Measurements from ENCODE around the gene UCK2. TPM values are rescaled to one million over a fixed set of nuclear protein-coding genes. Genes with fewer than 3 reads are reported as not detected.

Gene UCK2
- total RNA-seq, 4 donors from 2014 or later = 20.9 to 30.4 (median 29.2) TPM

DNA sequence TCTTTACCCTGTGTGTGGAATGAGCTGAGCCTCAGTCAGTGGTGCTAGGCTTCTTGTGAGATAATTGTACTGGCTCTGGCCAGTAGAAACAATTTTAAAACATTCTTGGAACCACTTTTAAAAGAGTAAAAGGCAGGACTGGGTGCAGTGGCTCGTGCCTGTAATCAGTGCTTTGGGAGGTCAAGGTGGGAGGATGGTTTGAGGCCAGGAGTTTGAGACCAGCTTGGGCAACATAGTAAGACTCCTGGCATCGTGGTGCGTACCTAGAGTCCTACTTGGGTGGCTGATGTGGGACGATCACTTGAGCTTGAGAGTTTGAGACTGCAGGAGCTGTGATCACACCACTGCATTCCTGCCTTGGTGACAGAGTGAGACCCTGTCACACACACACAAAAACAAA lies 89.8 kb downstream of the UCK2 start:
- H3K36me3 ChIP-seq = no peaks in the 10 kb centered on the region
- H3K27me3 ChIP-seq = no peaks in the 10 kb centered on the region
- H3K4me3 ChIP-seq = no peak overlapping the region
- no peak for ATAC-seq
- no peak overlapping the region for H3K27ac ChIP-seq
- 79 to 87% methylated on average over 3 to 4 of the region's 4 CpGs for WGBS, 2 donors (ENCODE audit: low coverage in 1 of 2)
- TF ChIP-seq POLR2A (IDR thresholded peaks at IDR 0.05) (no peak), EP300 (IDR thresholded peaks at IDR 0.05) (no peak), POLR2AphosphoS5 (IDR thresholded peaks at IDR 0.05) (no peak)
- TF ChIP-seq, protein P1, sequence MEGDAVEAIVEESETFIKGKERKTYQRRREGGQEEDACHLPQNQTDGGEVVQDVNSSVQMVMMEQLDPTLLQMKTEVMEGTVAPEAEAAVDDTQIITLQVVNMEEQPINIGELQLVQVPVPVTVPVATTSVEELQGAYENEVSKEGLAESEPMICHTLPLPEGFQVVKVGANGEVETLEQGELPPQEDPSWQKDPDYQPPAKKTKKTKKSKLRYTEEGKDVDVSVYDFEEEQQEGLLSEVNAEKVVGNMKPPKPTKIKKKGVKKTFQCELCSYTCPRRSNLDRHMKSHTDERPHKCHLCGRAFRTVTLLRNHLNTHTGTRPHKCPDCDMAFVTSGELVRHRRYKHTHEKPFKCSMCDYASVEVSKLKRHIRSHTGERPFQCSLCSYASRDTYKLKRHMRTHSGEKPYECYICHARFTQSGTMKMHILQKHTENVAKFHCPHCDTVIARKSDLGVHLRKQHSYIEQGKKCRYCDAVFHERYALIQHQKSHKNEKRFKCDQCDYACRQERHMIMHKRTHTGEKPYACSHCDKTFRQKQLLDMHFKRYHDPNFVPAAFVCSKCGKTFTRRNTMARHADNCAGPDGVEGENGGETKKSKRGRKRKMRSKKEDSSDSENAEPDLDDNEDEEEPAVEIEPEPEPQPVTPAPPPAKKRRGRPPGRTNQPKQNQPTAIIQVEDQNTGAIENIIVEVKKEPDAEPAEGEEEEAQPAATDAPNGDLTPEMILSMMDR (IDR thresholded peaks at IDR 0.05) = no peak
- no peaks in the 10 kb centered on the region for H3K9me3 ChIP-seq
- H3K4me1 ChIP-seq = peaks cover 0 to 7% (median 0%) of the 10 kb centered on the region in 3 donors

DNA sequence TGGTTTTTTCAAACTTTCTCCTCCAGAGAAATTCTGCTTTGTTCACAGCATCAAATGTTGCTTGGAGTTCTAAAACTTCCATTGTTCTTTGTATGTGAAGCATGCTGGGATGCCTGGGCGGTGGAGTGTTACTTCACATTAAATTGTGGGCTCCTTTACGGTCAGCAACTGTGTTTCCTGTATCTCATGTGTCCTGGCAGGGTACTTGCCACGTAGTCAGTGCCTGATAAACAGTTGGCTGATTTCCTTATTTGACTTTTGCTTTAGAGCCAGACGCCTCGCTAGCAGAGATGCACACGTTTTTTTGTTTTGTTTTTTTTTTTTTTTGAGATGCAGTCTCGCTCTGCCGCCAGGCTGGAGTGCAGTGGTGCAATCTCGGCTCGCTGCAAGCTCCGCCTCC lies 96.7 kb downstream of the UCK2 start:
- Histone ChIP-seq H3K4me1 (no peaks in the 10 kb centered on the region), H3K9me3 (no peaks in the 10 kb centered on the region), H3K27me3 (peaks cover 13% of the 10 kb centered on the region), H3K27ac (no peak overlapping the region), H3K4me3 (no peak overlapping the region), H3K36me3 (no peaks in the 10 kb centered on the region)
- no peak for TF ChIP-seq EP300 (IDR thresholded peaks at IDR 0.05)
- TF ChIP-seq POLR2AphosphoS5 (IDR thresholded peaks at IDR 0.05) = no peak
- TF ChIP-seq, protein P1 (IDR thresholded peaks at IDR 0.05) = no peak
- TF ChIP-seq POLR2A (IDR thresholded peaks at IDR 0.05) = no peak
- no peak for ATAC-seq
- WGBS, 2 donors (ENCODE audit: low coverage in 1 of 2) = 53 to 63% methylated on average over 6 to 8 of the region's 11 CpGs

DNA sequence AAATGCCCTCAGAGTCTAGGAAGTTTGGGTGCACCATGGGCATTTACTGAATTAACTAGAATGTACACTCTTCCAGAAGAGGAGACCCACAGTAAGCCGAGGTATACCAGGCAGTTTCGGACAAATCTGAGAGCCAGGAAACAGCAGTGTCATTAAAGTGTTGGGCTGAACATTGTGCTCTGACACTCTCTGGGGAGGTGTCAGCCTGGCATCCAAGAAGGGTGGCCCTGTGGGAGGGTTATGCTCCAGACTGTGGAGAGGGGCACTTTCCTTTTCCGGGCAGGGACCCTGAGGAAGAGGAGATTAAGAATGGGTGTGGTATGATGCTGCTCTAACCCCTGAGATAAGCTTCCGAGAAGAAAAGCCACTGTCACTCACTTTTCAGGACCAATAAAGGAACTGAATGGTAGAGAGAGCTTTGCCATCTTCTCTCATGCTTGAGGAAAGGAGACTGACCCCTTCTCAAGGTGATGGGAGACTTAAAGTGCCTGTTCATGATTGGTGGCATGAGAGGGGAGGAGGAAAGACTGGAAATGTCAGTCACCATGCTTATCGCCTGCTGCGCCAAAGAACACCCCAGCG lies 98.2 kb downstream of the UCK2 start:
- H3K27ac ChIP-seq = no peak overlapping the region
- H3K4me3 ChIP-seq = no peak overlapping the region
- no peaks in the 10 kb centered on the region for H3K9me3 ChIP-seq
- H3K27me3 ChIP-seq = peaks cover 21% of the 10 kb centered on the region
- ATAC-seq = no peak
- H3K36me3 ChIP-seq = no peaks in the 10 kb centered on the region
- WGBS, 2 donors (ENCODE audit: low coverage in 1 of 2) = 58 to 100% methylated on average over 1 to 7 of the region's 7 CpGs
- TF ChIP-seq, protein P1 (IDR thresholded peaks at IDR 0.05) = no peak
- TF ChIP-seq POLR2AphosphoS5 (IDR thresholded peaks at IDR 0.05) = no peak
- no peaks in the 10 kb centered on the region for H3K4me1 ChIP-seq

DNA sequence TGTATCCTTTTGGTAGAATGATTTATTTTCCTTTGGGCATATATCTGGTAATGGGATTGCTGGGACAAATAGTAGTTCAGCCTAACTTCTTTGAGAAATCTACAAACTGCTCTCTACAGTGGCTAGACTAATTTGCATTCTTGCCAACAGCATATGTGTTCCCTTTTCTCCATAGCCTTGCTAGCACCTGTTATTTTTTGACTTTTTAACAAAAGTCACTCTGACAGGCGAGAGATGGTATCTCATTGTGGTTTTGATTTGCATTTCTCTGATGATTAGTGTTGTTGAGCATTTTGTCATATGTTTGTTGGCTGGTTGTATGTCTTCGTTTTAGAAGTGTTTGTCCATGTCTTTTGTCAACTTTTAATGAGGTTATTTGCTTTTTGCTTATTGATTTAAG lies 99.8 kb downstream of the UCK2 start:
- no peak overlapping the region for H3K27ac ChIP-seq
- H3K4me3 ChIP-seq = no peak overlapping the region
- WGBS, 2 donors (ENCODE audit: low coverage in 1 of 2) = 42 to 58% methylated on average over 2 of the region's 2 CpGs
- no peaks in the 10 kb centered on the region for H3K36me3 ChIP-seq
- peaks cover 30% of the 10 kb centered on the region for H3K27me3 ChIP-seq
- TF ChIP-seq POLR2A (IDR thresholded peaks at IDR 0.05) (no peak), POLR2AphosphoS5 (IDR thresholded peaks at IDR 0.05) (no peak), EP300 (IDR thresholded peaks at IDR 0.05) (no peak)
- TF ChIP-seq, protein P1 (IDR thresholded peaks at IDR 0.05) = no peak
- no peak for ATAC-seq
- H3K4me1 ChIP-seq = no peaks in the 10 kb centered on the region
- H3K9me3 ChIP-seq = no peaks in the 10 kb centered on the region

GRCh38 chr1:165928075-165928731 lies 100.8 kb downstream of the UCK2 start:
- 50 to 58% methylated on average over 7 to 10 of the region's 10 CpGs for WGBS, 2 donors (ENCODE audit: low coverage in 1 of 2)
- no peaks in the 10 kb centered on the region for H3K36me3 ChIP-seq
- no peak overlapping the region for H3K27ac ChIP-seq
- no peaks in the 10 kb centered on the region for H3K9me3 ChIP-seq
- no peak overlapping the region for H3K4me3 ChIP-seq
- peaks cover 30% of the 10 kb centered on the region for H3K27me3 ChIP-seq
- no peaks in the 10 kb centered on the region for H3K4me1 ChIP-seq
- no peak for ATAC-seq
- TF ChIP-seq EP300 (IDR thresholded peaks at IDR 0.05) = no peak
- TF ChIP-seq, protein P1 (IDR thresholded peaks at IDR 0.05) = peak; percentile 42 to 66 (median 44)
